HCEC 1CT (cell line): ENCODE data around the gene RAB11FIP4.

Experiments used
- DNase-seq: peaks from one replicate; pipeline ENCODE4 v3.0.0-alpha.2; 2017

RAB11FIP4 gene

GRCh38 chr17:31552568-31552967, 161.1 kb downstream of the RAB11FIP4 start:
- no peak for DNase-seq

DNA sequence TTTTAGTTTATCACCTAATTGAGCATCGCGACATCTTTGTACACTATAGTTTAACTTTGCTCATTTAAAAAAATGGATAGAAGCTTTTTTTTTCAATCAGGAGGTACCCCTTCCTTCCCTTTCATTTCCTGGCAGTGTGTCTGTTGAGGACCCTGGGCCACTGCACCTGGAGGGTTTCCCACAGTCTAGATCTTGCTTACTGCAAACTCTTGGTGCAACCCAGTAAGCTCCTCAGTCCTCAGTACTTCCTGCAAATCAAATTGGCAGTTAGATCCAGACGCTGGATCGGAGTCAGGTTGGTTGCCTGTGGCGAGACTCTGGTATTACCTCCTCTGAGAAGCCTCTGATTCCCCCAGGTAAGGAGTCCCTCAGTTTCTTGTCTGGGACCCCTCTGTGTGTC, 162.0 kb downstream of the RAB11FIP4 start:
- no peak for DNase-seq

DNA sequence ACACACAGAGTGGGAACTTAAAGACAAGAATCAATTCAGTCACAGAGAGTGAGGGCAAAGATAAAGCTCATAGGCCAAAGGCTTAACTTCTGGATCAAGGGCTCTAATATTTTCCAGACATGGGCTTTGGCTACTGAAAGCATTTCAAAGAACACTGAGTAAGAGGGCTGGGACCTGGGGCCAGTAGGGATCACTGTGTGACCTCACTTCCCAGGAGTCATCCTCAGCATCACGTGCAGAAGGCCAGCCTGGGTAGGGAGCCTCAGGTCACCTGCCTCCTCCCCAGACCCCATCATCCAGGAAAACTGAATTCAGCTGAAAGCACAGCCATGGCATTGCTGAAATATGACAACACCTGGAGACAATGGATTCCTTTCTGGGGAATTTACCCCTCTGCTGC, 163.5 kb downstream of the RAB11FIP4 start:
- no peak for DNase-seq

DNA sequence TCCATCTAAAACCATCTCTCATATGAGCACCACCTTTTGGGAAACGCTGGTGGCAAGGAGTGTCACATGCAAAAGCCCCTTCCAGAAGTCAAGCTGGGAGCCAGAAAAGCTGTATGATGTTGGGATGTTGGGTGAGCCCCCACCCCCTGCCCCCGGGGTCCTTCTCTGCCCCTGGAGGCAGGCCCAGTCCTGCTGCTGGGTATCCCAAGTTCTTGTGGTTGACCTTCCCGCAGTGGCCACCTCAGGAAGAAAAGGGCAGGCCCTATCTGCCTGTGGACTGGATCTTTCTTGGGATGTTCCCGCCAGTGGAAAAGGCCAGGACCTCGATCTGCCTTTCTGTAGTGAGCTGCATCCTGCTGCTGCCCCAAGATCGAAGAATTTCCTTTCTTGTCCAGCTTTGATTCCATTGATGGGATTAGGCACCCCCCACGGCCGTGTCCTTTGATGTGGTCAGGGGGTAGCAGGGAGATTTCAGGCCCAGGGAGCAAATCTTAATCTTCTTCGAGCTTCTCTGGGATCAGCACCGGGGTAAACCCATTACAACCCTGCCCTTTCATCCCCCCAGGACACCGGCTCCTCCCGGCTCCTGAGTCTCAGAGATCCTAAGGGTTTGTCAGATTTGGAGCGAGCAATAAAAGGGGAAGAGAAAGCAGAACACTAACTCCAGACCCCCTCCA, 165.6 kb downstream of the RAB11FIP4 start:
- no peak for DNase-seq

GRCh38 chr17:31558748-31559583, 167.5 kb downstream of the RAB11FIP4 start:
- DNase-seq: peak; percentile 84

- peak; percentile 17 for DNase-seq
These were observed 168.4 kb downstream of the RAB11FIP4 start for GRCh38 chr17:31559584-31560501.

- no peak for DNase-seq
These were observed 169.3 kb downstream of the RAB11FIP4 start for GRCh38 chr17:31560616-31561235.

DNA sequence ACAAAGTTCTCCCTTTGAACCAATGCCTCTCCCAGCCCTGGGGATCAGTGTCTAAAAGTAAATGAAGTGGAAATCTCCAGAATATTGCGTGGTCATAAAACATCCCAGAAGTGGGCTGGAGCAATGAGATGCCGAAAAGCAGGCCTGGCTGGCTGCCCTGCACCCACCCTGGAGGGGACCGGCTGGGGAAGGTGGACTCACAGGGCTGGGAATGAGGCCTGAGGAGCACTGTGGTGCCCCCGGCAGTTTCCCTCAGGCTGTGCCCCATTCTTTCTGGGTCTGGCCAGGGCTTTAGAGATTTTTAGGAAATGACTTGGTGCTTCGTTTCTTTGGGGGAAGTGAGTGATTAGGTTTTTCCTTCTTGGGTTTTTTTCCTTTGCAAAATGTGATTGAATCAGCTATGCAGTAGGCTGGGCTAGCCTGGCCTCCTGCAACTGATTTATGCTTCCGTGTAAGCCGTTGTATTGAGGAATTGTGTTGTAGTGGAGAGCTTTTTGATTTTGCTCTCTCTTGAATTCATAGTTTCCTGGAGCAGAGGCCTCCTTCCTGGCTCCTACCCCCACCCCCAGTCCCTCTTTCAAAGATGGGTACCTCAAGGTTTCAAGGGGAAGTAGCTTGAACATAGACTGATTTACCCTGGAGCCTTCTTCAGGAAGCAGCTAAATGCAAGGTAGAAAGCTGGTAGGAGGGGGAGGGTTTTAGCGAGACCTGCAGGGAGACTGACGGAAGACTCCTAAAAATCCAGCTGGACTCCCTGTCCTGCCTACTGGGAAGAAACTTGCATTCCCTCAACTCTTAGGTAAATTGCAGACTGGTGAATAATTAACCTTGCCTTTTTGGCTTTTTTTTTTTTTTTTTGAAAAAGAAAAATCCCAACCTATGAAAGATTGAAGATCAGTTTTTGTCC, 170.2 kb downstream of the RAB11FIP4 start:
- DNase-seq: peak; percentile 45

DNA sequence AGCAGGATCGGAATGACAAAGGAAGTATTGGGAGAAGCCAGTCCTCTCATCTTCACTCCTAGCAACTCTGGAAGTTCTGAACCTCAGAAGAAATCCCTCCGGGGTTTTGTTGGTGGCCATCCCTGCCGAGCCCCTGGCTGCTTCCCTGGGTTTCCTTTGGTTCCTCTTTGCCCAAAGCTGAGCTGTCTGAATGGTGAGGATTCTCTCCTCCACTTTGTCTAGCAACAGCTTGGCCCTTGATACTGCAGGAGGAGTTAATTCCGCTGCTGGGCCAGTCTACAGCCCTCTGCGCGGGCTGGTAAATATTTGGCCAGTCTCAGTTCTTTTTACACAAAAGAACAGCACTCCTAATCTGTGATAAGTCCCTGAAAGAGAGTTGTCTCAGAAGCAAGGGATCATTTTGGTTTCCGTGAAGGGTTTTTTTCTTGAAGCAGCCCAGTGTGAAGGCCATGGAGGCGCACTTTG, 170.9 kb downstream of the RAB11FIP4 start:
- DNase-seq: no peak

DNA sequence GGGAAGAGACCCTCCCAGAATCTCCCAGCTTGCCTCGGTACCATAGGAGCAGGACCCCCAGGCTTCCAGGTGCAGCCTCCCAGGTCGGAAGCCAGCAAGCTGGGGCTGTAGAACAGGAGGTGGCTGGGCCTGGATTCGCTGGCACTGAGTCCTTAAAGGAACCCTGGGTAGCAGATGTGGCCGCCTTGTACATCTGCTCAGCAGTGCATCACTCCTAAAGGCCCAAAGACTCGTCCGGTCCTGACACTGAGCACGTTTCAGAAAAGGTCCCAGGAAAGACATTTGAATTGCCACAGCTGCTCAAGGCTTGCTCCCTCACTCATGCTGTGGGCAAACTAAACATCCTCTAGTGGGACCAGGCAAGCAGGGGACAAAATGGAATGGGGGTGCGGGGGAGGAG, 172.8 kb downstream of the RAB11FIP4 start:
- no peak for DNase-seq

GRCh38 chr17:31564883-31565301, 173.4 kb downstream of the RAB11FIP4 start:
- DNase-seq: peak; percentile 37

DNA sequence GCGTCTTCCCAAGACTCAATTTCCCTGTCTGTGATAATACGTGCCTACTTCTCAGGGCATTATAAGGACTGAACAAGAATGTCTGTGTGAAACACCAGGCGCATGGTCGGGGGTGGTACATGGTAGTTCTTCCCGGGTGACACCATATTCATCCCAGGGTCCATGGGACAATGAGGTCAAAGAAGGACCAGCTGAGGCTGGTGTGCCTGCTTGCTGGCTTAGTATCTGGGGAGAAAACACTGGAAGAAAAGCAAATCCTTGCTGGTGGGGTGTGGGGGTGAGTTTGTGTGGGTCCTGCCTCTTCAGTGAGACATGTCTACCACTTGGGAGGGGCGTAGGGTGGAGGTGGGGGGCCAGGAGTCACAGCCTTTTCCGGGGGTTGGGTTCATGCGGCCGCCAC, 174.2 kb downstream of the RAB11FIP4 start:
- DNase-seq: no peak

DNA sequence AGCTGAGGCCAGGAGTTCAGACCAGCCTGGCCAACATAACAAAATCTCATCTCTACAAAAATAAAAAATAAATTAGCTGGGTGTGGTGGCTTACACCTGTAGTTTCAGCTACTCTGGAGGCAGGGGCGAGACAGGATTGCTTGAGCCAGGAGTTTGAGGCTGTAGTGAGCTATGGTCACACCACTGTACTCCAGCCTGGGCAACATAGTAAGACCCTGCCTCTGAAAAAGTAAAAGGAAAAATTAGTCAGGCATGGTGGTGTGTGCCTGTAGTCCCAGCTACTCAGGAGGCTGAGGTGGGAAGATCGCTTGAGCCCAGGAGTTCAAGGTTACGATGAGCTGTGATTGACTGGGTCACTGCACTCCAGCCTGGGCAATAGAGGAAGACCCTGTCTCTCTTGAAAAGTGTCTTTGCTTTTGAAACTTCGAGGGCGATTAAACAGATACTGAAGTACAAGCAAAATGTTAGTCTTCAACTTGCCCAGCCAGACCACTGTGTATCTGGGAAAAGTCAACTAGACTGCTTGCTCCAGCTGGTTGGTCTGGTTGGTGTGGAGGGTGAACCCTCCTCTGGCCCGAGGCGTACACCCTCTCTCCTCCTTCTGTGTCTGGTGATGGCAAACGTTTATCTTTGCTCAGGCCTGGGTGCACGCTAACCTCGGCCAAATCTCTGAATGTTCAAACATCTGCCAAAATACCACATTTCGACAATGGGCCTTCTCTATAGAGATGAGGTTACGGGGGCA, 174.9 kb downstream of the RAB11FIP4 start:
- DNase-seq: no peak

DNA sequence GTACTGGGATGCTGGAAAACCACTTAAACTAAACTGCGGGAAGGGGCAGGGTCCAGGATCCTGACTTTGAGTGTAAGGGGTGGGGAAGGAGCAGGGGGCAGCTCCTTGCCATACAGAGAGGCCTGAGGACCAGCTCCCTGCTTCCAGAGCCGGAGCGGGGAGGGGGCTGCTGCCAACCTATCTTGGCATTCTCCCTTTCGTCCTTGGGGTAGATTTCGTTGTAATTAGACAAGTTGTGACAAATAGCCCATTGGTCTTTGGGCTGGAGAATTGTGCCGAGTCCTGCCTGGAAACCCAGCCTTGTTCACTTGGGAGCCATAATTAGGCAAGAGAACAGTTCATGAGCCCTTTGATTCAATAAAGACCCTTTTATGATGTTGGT, 175.5 kb downstream of the RAB11FIP4 start:
- DNase-seq: no peak

DNA sequence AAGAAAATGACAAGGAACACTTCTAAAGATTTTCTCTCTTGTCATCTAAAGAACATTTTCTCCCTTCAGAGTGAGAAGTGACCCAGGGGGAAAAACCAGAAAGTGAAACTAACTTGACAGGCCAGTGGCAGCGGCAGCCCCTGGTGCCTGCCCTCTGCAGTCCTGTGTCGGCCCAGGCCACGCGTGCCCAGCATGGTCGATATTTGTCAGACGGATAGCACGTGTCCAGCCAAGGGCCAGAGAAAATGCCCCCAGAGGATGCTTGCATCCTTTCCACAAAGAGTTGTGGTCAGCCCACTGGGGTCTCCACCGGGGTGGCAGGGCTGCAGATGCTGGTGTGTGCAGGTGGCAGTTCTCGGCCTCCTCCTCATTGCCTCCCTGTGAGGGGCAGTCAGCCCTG, 176.6 kb downstream of the RAB11FIP4 start:
- DNase-seq: no peak

DNA sequence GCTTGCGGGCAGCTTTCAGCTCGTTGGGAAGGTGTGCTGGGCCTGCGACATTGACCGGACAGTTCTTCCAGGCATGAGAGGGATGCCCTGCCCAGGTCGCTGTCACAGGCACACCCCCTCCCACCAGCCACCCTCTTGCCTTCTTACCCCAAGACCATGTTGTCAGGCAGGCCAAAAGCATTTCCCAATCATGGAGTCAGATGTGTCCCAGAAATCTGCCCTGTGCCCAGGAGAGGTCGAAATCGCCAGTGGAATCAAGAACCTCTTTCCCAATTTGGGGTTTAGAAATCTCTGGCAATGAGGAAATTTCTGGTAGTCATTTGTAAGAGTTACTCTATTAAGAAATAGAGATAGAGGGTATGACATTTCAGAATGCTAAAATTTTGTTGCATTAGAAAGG, 177.1 kb downstream of the RAB11FIP4 start:
- DNase-seq: no peak

- DNase-seq: no peak
These were observed 178.8 kb downstream of the RAB11FIP4 start for GRCh38 chr17:31570231-31570630.

DNA sequence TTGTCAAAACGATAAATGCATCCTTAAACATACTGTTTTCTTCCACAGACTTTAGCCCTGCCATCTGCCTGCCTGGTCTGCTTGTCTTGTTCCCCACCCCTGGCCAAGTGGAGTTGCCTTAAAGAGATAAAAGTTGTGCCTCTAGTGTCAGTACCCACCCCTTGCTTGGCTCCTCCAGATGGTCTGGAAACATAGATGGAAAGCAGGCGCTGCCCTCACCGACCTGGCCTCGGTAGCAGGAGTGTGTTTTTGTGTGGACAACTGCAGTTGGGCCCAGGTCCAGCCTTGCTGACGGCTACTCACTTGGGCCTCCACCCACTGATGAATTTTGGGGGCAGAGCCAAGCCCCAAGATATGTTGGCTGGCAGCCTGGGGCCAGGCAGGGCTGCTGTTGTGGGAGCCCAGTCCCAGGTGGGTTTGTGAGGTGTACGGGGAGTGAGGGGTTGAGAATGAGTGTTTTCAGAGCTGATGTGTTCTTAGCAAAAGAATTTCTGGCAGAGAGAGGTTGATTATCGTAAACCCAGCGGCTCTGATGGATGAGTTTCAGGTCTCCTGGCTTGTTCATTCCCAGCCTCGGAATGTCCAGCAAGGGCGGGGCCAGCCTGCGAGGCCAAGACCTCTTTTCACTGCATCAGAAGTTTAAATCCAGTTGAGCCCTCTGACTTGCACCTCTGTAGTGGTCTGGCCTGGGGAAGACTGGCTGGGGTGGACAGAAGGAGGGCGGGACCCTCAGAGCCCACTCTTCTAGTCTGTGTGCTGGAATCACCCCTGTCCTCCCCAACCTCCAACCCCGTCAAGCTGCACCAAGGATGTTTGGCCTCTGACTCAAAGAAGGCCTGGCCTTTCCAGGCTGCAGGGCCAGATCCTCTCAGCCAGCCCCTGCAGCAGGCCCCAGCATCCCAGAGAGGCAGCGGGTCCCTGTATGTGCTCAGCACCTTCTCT, 179.7 kb downstream of the RAB11FIP4 start:
- DNase-seq: peak; percentile 91

DNA sequence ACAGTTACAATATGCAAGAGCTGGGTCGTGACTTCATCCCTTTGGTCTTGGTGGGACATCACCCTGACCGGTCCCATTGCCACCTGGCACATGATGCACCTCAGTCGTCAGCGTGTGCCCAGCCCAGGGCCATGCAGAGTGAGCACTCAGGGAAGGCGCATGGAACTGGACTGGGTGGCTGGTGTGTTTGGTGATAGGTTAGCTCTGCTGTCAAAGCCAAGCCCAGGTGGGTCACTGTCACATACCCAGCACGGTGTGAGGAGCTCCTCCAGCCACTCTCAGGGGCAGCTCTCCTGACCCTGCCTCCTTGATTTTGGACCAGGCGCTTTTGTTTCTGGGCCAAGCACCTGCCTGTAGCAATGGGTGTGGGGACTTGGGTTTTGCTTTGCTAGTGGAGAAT, 180.9 kb downstream of the RAB11FIP4 start:
- no peak for DNase-seq

GRCh38 chr17:31573047-31573446, 181.6 kb downstream of the RAB11FIP4 start:
- DNase-seq: no peak
